SU-DHL-6 (cell line): ENCODE data around the gene NCLN.

ENCODE experiments used
- CTCF ChIP-seq: fragments of 200-600 bp; sonication (generic); IDR thresholded peaks from one replicate; pipeline ENCODE4 v1.5.1; 2017; ENCODE audit warnings: antibody characterized with exemption, mild to moderate bottlenecking, low read length, moderate library complexity; ENCODE audit not compliant: insufficient read depth, poor library complexity, severe bottlenecking
- EZH2phosphoT487 ChIP-seq: fragments of 200-600 bp; sonication (generic), shearing (Covaris generic); conservative IDR thresholded peaks from 2 replicates; pipeline ENCODE4 v1.6.1; 2018; ENCODE audit warnings: mild to moderate bottlenecking, antibody characterized with exemption, low read length, moderate library complexity, mixed read lengths

GRCh38 chr19:3145909-3146676, 39.6 kb upstream of the NCLN start:
- TF ChIP-seq CTCF, result no peak
- no peak for TF ChIP-seq EZH2phosphoT487
